ENCODE results near the gene TUT1. TPM values are rescaled to one million over a fixed set of nuclear protein-coding genes. Genes with fewer than 3 reads are reported as not detected.

TUT1 gene
- total and polyA plus RNA-seq, 7 experiments from 2014 or later = 20.2 to 54.6 (median 35.4) TPM

DNA sequence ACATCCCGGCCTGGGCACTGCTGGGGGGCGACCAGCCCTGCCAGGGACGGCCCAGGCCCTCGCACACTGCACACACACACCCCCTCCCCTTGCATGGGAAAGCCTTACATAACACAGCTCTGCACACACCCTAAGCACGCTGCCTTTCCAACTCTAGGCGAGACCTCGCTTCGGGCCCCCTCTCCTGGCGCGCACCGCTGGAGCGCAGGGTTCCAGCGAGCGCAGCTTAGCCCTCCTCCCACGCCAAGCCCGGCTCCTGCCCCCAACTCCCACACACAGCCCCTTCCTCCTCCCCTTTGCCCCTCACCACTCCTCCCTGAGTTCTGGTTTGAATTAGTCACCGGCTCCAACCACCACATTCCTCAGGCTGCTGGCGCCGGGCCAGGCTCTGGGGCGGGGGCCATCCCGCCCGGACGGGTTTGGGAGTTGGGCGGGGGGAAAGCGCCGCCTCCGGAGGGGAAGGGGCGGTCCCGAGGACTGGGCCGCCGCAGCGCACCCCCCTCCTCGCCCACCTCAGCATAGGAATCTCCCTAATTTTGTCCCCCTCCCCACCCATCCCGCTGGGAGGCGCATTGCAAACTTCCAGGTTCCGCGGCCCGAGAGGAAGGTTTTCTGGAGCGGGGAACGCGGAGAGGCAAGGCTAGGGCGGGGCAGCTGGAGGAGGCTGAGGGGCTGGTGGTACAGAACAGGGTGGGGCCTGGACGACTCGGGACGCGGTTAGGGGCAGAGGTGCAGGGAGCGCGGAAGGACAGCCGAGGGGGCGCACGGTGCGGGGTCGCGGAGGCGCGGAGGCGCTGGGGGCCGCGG lies 45.7 kb downstream of the TUT1 start:
- intact Hi-C loops (cut with micrococcal nuclease) = loop anchor here (1.0 to 5.0 kb wide), 4 partner anchors 10 to 578 kb away; partner anchors contain the start of gene FTH1 (in 1 of the 2)
- Mint-ChIP-seq H3K27me3 (peaks cover 0 to 13% (median 0%) of the 10 kb centered on the region in 5 donors), H3K9me3 (no peaks in the 10 kb centered on the region), H3K27ac (peak overlapping the region; percentile 68 to 95 (median 91)), H3K4me3 (peak overlapping the region; percentile 88 to 100 (median 94)), H3K36me3 (peaks cover 0 to 7% (median 0%) of the 10 kb centered on the region in 5 donors), H3K4me1 (peaks cover 40 to 78% (median 65%) of the 10 kb centered on the region in 7 donors)
- no peaks in the 10 kb centered on the region for H3K27me3 ChIP-seq (ENCODE audit: control insufficient read depth in 2 of 2, insufficient read depth in 2 of 2, low read length in 2 of 2)
- peak overlapping the region; percentile 84 for H3K27ac ChIP-seq (ENCODE audit: low read depth, low read length)
- DNase-seq (peak in 7 of 9 donors; percentile 31 to 83 (median 47)), ATAC-seq (peak; percentile 10)
- peaks cover 0 to 9% (median 0%) of the 10 kb centered on the region in 3 experiments for H3K36me3 ChIP-seq (ENCODE audit: control insufficient read depth in 2 of 3, insufficient read depth in 3 of 3, low read length in 3 of 3)
- CTCF ChIA-PET = interaction anchor here (1.0 to 4.3 kb wide), 4 partner anchors 9 to 124 kb away, joined by 3 to 62 read pairs (median 24); no protein-coding TSS in a partner anchor
- no peaks in the 10 kb centered on the region for H3K9me3 ChIP-seq (ENCODE audit: control insufficient read depth in 2 of 3, low read length in 3 of 3)
- H3K4me1 ChIP-seq (ENCODE audit: control insufficient read depth in 2 of 2, insufficient read depth in 2 of 2, low read length in 2 of 2) = peaks cover 28 to 34% of the 10 kb centered on the region in 2 donors
- H3K4me3 ChIP-seq (ENCODE audit: low read length) = peak overlapping the region; percentile 87
- POLR2A ChIA-PET = interaction anchor here (1.3 to 6.3 kb wide), 4 partner anchors 8 to 336 kb away, joined by 3 to 72 read pairs (median 30); partner anchors contain the start of genes C11orf98 and CSKMT

DNA sequence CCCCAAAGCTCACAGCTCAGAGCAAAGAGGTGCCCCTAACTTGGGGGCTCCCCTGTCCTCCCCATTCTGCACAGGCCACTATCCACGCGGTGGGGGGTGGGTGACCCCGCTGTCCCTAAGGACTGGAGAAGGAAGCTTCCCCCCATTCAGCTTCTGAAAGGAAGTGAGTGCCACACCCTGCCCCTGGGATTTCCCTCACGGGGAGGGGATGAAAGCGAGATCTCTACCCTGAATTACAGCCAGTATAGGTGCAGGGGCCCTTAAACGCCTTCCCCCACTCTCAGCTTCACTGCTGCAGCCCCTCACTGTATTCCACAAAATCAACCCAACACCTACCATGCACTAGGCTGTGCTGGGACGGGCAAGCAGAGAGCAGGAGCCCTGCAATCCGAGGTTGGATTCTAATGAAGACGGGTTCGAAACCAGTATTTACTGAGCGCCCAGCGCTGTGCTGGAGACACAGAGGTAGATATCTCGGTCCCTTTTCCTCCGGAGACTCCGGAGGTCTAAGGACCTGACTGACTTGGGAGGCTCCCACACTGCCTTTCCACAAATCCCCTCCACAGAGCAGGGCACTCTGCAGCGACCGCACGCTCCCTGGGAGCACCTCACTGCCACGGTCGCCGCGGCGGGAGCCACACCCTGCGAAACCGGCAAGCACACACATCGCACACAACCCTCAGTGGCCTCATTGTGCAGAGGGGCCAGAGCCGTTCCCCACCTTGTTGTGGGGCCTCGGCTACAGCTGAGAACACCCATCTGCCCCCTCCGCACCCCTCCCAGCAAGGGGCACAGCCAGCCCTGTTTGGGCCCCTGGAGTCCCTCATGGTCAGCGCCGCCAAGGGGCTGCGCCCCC lies 46.5 kb downstream of the TUT1 start:
- Mint-ChIP-seq H3K36me3 (peaks cover 0 to 6% (median 0%) of the 10 kb centered on the region in 5 donors), H3K27ac (peak overlapping the region; percentile 68 to 95 (median 84)), H3K4me3 (peak overlapping the region; percentile 88 to 100 (median 94)), H3K4me1 (peaks cover 40 to 77% (median 60%) of the 10 kb centered on the region in 7 donors), H3K27me3 (peaks cover 0 to 8% (median 0%) of the 10 kb centered on the region in 5 donors), H3K9me3 (no peaks in the 10 kb centered on the region)
- ChIA-PET CTCF (interaction anchor here (1.0 to 4.3 kb wide), 8 partner anchors 10 to 152 kb away, joined by 3 to 62 read pairs (median 6); no protein-coding TSS in a partner anchor), POLR2A (interaction anchor here (0.7 to 6.3 kb wide), 8 partner anchors 8 to 337 kb away, joined by 3 to 72 read pairs (median 3); partner anchors contain the start of genes C11orf98, CSKMT and TUT1)
- H3K9me3 ChIP-seq (ENCODE audit: control insufficient read depth in 2 of 3, low read length in 3 of 3) = no peaks in the 10 kb centered on the region
- peaks cover 31 to 39% of the 10 kb centered on the region in 2 donors for H3K4me1 ChIP-seq (ENCODE audit: control insufficient read depth in 2 of 2, insufficient read depth in 2 of 2, low read length in 2 of 2)
- H3K4me3 ChIP-seq (ENCODE audit: low read length) = peak overlapping the region; percentile 87
- intact Hi-C loops (cut with micrococcal nuclease) = loop anchor here in 1 of 2 donors (5.0 kb wide), 1 partner anchor 578 kb away; the partner anchor contains the start of gene FTH1
- peaks cover 0 to 9% (median 0%) of the 10 kb centered on the region in 3 experiments for H3K36me3 ChIP-seq (ENCODE audit: control insufficient read depth in 2 of 3, insufficient read depth in 3 of 3, low read length in 3 of 3)
- H3K27ac ChIP-seq (ENCODE audit: low read depth, low read length) = peak overlapping the region; percentile 84
- peak in 4 of 9 donors; percentile 27 to 51 (median 29) for DNase-seq
- peak; percentile 10 for ATAC-seq
- H3K27me3 ChIP-seq (ENCODE audit: control insufficient read depth in 2 of 2, insufficient read depth in 2 of 2, low read length in 2 of 2) = no peaks in the 10 kb centered on the region

DNA sequence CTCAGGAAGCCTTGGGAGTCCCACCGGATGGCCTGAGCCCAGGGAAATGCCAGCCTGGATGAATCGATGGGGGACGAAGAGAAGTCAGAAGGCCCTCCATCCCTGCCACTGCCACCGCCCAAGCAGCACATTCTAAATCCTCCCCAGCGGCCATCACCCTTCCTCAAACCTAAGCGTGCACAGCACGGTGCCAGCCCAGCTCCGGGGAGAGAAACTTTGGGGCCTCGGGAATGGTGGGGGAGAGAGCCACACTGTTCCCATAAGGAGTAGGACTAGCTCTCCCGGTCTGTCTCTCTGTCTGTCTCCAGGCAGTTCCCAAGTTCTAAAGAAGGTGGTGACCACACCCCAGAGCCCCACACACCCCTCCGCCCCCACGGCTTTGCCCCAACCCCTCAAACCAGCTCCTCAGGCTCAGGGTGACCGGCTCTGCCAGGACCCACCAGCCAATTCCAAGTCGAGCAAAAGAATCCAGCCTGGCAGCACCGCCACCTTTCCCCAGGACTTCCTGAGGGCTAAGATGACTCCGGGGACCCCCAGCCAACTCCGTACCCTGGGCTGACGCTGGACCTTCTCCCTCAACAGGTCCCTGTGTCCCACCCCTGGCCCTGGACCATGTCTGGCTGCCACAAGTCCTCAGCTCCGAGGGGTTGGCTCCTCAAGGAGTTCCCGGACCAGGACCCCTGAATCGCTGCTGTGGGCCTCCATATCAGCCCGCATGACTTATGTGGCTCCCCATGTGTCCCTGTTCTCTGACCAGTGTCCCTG lies 47.5 kb downstream of the TUT1 start:
- Histone ChIP-seq H3K27ac (ENCODE audit: low read depth, low read length) (peak overlapping the region; percentile 84), H3K9me3 (ENCODE audit: control insufficient read depth in 2 of 3, low read length in 3 of 3) (no peaks in the 10 kb centered on the region), H3K4me3 (ENCODE audit: low read length) (peak overlapping the region; percentile 87), H3K36me3 (ENCODE audit: control insufficient read depth in 2 of 3, insufficient read depth in 3 of 3, low read length in 3 of 3) (peaks cover 0 to 9% (median 0%) of the 10 kb centered on the region in 3 experiments), H3K4me1 (ENCODE audit: control insufficient read depth in 2 of 2, insufficient read depth in 2 of 2, low read length in 2 of 2) (peaks cover 36 to 47% of the 10 kb centered on the region in 2 donors), H3K27me3 (ENCODE audit: control insufficient read depth in 2 of 2, insufficient read depth in 2 of 2, low read length in 2 of 2) (no peaks in the 10 kb centered on the region)
- peaks cover 0 to 5% (median 0%) of the 10 kb centered on the region in 5 donors for H3K27me3 Mint-ChIP-seq
- intact Hi-C loops (cut with micrococcal nuclease) = loop anchor here (1.0 kb wide), 4 partner anchors 29 to 150 kb away; partner anchors contain the start of gene EEF1G (in 1 of the 2)
- no peaks in the 10 kb centered on the region for H3K9me3 Mint-ChIP-seq
- POLR2A ChIA-PET = interaction anchor here (0.6 to 6.3 kb wide), 10 partner anchors 9 to 1644 kb away, joined by 3 to 72 read pairs (median 4); partner anchors contain the start of genes C11orf98, CSKMT and TUT1
- peak overlapping the region; percentile 88 to 100 (median 94) for H3K4me3 Mint-ChIP-seq
- DNase-seq (no peak), ATAC-seq (no peak)
- peaks cover 40 to 81% (median 61%) of the 10 kb centered on the region in 7 donors for H3K4me1 Mint-ChIP-seq
- CTCF ChIA-PET = interaction anchor here (1.2 to 4.3 kb wide), 14 partner anchors 11 to 151 kb away, joined by 3 to 62 read pairs (median 6); partner anchors contain the start of gene TUT1
- H3K27ac Mint-ChIP-seq = peak overlapping the region in 8 of 9 donors; percentile 38 to 95 (median 86)
- H3K36me3 Mint-ChIP-seq = peaks cover 0 to 6% (median 0%) of the 10 kb centered on the region in 5 donors

DNA sequence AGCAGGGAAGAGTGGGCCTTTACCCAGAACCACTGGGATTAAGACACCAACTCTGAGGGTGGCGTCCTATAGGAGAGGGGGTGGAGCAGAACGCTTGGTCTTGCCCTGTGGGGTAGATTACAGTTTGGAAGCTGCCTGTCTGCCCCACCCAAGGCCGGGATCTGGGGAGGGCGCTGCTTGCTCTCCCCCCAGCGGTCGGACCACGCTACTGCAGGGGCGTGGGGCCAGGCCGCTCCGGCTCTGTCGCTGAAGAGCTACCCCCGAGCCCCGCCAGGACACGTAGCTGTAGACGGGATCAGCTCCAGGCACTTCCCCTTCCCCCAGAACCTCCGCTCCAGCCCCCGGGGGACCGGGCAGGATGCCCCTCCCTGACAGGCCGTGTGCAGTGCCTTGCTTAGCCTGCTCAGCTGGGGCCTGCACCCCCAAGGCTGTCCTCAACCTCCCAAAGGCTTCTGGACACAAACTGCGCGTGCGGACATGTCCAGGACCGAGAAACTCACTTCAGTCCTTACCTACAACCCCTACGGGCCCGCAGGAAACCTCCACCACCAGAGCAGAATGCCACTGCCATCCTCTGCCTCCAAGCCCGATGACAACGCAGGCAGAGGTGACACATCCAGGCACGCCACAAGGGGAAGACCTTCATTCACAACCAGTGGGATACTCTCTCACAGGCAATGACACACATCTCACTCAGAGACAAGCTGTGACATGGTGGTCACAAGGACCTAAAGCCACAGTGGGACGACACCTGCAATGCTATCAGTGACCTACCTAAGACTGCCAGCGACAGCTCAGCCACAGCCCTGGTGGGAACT lies 48.4 kb downstream of the TUT1 start:
- CTCF ChIA-PET = interaction anchor here (0.6 to 4.3 kb wide), 24 partner anchors 12 to 185 kb away, joined by 3 to 62 read pairs (median 3); partner anchors contain the start of genes HNRNPUL2 and TUT1

More for the DNA sequence above, 48.4 kb downstream of the TUT1 start:
- Mint-ChIP-seq H3K27ac (peak overlapping the region; percentile 2 to 95 (median 70)), H3K36me3 (peaks cover 0 to 6% (median 0%) of the 10 kb centered on the region in 5 donors), H3K9me3 (no peaks in the 10 kb centered on the region), H3K4me3 (peak overlapping the region; percentile 48 to 100 (median 75)), H3K27me3 (peaks cover 0 to 5% (median 0%) of the 10 kb centered on the region in 5 donors), H3K4me1 (peaks cover 36 to 82% (median 63%) of the 10 kb centered on the region in 7 donors)
- H3K27me3 ChIP-seq (ENCODE audit: control insufficient read depth in 2 of 2, insufficient read depth in 2 of 2, low read length in 2 of 2) = no peaks in the 10 kb centered on the region
- H3K4me1 ChIP-seq (ENCODE audit: control insufficient read depth in 2 of 2, insufficient read depth in 2 of 2, low read length in 2 of 2) = peaks cover 39 to 56% of the 10 kb centered on the region in 2 donors
- DNase-seq (peak; percentile 37 to 84 (median 66)), ATAC-seq (peak; percentile 61)
- POLR2A ChIA-PET = interaction anchor here (0.6 to 6.3 kb wide), 8 partner anchors 10 to 1645 kb away, joined by 3 to 72 read pairs (median 4); partner anchors contain the start of genes C11orf98, CSKMT and TUT1
- H3K9me3 ChIP-seq (ENCODE audit: control insufficient read depth in 2 of 3, low read length in 3 of 3) = no peaks in the 10 kb centered on the region
- peaks cover 0 to 9% (median 0%) of the 10 kb centered on the region in 3 experiments for H3K36me3 ChIP-seq (ENCODE audit: control insufficient read depth in 2 of 3, insufficient read depth in 3 of 3, low read length in 3 of 3)
- H3K27ac ChIP-seq (ENCODE audit: low read depth, low read length) = peak overlapping the region; percentile 84
- intact Hi-C loops (cut with micrococcal nuclease) = loop anchor here (1.0 kb wide), 5 partner anchors 17 to 149 kb away; partner anchors contain the start of gene EEF1G (in 1 of the 2)
- peak overlapping the region; percentile 87 for H3K4me3 ChIP-seq (ENCODE audit: low read length)

Measured in naive thymus-derived CD4-positive, alpha-beta T cell (primary cell).